Lower lobe of right lung (tissue), 2 donors: ENCODE results near the gene SP140L. TPM values are rescaled to one million over a fixed set of nuclear protein-coding genes. Genes with fewer than 3 reads are reported as not detected.

Source experiments
- ATAC-seq, 2 donors: fragments of 200-7000 bp; cut with Tn5 transposase; one replicate each; pipeline ENCODE4 v1.9.1; 2020 to 2022; ENCODE audit warnings: mild to moderate bottlenecking in 2 of 2, moderate library complexity in 2 of 2
- DNase-seq: peaks from one replicate; pipeline ENCODE4 v3.0.0-alpha.2; 2020
- H3K27ac ChIP-seq: fragments of 200-600 bp; one replicate; pipeline ENCODE4 v1.8.0; 2022
- H3K27me3 ChIP-seq: fragments of 200-600 bp; one replicate; pipeline ENCODE4 v1.8.0; 2022; ENCODE audit warnings: low read depth
- H3K36me3 ChIP-seq: fragments of 200-600 bp; one replicate; pipeline ENCODE4 v1.8.0; 2022; ENCODE audit warnings: mild to moderate bottlenecking
- H3K4me1 ChIP-seq: fragments of 200-600 bp; one replicate; pipeline ENCODE4 v1.8.0; 2022
- H3K4me3 ChIP-seq: fragments of 200-600 bp; one replicate; pipeline ENCODE4 v1.8.0; 2022; ENCODE audit warnings: mild to moderate bottlenecking
- H3K9me3 ChIP-seq: fragments of 200-600 bp; one replicate; pipeline ENCODE4 v1.8.0; 2022
- intact Hi-C: fragments of 100-400 bp; cut with DNase I; formaldehyde crosslinking; loops from one replicate; pipeline ENCODE4 v1.11.0; 2022
- total RNA-seq: library from RNA; stranded (reverse); fragmentation: NEBNext Ultra II Directional; extraction: Animal tissue kit (Norgen Biotek cat#: 25700); gene quantifications from one replicate; pipeline ENCODE4 v1.2.1, GENCODE V29; 2021
- TF ChIP-seq, protein P1 (sequence below): fragments of 200-600 bp; IDR thresholded peaks from one replicate; pipeline ENCODE4 v1.8.0; 2022; ENCODE audit warnings: antibody characterized with exemption, mild to moderate bottlenecking
- donor health status: DM: no; HTN: yes; CAD: no; lungs with severe emphysema.

SP140L gene
- total RNA-seq, 1 donor from 2014 or later: 34.0 TPM

DNA sequence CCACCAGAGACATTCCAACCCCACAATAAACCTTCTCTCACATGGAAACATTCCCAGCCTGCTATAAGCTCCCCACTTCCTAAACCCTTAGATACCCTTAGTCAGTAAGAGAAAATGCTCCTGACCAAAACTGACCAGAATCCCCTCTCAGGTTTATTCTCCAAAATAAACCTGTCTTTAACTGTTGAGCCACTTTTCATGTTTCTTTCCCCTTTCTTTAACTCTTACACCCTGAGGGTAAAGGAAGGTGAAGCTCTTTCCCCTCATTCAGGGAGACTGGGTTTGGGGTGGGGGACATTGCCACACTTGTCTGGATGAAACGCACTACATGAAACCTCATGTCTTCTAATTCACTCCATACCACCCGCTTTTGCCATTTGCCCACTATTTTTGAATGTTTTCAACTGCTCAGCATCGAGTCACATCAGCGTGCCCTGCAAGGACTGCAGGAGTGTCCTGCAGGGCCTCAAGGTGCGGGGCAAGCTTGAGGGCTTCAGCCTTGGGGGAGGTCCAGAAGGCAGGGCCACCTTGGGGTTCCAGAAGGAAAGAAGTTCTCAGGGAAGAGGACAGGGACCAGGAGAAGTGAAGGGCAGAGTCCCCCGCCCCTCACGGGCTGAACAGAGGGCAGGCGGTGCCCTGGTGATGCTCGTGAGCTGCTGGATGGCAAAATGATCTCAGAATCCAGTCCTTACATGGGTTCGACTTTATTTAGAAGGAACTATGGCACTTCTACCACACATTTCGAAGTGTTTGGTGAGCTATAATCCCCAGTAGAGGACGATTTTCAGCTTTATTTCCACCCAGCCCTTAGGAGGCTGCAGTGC is 4.2 kb upstream of the SP140L start:
- Histone ChIP-seq H3K27ac (no peak overlapping the region), H3K36me3 (no peaks in the 10 kb centered on the region), H3K27me3 (no peaks in the 10 kb centered on the region), H3K4me1 (peaks cover 26% of the 10 kb centered on the region), H3K9me3 (no peaks in the 10 kb centered on the region), H3K4me3 (no peak overlapping the region)
- intact Hi-C loops: no loop called here
- ATAC-seq: no peak
- no peak for DNase-seq
- TF ChIP-seq, protein P1, sequence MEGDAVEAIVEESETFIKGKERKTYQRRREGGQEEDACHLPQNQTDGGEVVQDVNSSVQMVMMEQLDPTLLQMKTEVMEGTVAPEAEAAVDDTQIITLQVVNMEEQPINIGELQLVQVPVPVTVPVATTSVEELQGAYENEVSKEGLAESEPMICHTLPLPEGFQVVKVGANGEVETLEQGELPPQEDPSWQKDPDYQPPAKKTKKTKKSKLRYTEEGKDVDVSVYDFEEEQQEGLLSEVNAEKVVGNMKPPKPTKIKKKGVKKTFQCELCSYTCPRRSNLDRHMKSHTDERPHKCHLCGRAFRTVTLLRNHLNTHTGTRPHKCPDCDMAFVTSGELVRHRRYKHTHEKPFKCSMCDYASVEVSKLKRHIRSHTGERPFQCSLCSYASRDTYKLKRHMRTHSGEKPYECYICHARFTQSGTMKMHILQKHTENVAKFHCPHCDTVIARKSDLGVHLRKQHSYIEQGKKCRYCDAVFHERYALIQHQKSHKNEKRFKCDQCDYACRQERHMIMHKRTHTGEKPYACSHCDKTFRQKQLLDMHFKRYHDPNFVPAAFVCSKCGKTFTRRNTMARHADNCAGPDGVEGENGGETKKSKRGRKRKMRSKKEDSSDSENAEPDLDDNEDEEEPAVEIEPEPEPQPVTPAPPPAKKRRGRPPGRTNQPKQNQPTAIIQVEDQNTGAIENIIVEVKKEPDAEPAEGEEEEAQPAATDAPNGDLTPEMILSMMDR: peak; percentile 18

DNA sequence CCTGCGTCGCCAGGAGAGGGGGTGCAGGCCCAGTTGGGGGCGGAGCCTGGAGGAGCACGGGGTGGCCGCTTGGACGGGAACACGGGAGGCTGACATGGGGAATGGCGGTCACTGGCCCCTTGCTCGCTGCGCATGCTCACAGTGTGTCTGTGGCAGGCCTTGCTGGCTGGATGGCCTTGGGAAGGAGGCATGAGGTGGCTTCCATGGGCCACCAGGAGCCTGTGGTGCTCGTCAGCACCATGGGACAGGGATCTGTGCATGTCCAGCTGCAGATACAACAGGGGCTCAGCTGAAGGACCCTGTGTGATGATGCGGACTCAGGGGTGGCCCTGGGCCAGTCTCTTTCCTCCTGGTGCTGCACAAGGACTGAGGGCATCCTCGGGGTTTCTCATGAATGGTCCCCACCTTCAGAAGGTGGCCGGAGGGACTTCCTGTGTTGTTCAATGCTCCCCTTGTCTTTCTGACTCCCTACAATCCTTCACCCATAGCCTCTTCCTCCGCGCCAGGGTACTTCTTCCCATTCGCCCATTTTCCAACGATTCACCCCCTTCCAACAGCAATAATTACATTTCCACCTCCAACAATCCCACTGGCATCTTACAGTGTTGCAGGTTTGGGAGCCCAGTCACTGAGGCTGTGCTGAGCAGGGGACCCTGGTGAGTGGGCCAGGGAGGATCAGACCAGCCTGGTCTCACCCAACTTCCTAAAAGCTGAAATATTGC is 3.4 kb upstream of the SP140L start:
- TF ChIP-seq, protein P1: no peak
- Histone ChIP-seq H3K27me3 (no peaks in the 10 kb centered on the region), H3K9me3 (no peaks in the 10 kb centered on the region), H3K27ac (no peak overlapping the region), H3K4me3 (no peak overlapping the region), H3K4me1 (peaks cover 26% of the 10 kb centered on the region), H3K36me3 (no peaks in the 10 kb centered on the region)
- no peak for DNase-seq
- intact Hi-C loops: no loop called here
- no peak for ATAC-seq

DNA sequence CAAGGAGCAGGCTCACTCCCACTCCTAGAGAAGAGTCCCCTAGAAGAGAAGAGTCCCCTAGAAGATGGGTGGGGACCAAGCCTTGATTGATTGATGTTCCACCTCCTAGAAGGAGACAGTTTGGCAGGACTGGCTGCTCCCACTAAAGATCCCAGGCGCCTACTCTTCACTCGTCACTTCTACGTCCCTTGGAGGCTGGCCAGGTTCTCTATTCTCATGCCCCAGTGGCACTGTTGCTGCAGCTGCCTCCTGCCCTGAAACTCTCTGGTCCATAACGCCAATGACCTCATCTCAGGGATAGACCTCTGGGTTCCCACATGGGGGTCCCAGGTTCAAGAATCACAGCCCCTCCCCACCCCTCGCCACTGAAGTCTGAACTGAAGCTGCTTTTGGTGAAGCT is 2.5 kb upstream of the SP140L start:
- ATAC-seq (no peak), DNase-seq (no peak)
- TF ChIP-seq, protein P1: no peak
- intact Hi-C loops: no loop called here
- H3K36me3 ChIP-seq: no peaks in the 10 kb centered on the region
- H3K9me3 ChIP-seq: no peaks in the 10 kb centered on the region
- no peaks in the 10 kb centered on the region for H3K27me3 ChIP-seq
- H3K27ac ChIP-seq: no peak overlapping the region
- peaks cover 26% of the 10 kb centered on the region for H3K4me1 ChIP-seq
- no peak overlapping the region for H3K4me3 ChIP-seq

DNA sequence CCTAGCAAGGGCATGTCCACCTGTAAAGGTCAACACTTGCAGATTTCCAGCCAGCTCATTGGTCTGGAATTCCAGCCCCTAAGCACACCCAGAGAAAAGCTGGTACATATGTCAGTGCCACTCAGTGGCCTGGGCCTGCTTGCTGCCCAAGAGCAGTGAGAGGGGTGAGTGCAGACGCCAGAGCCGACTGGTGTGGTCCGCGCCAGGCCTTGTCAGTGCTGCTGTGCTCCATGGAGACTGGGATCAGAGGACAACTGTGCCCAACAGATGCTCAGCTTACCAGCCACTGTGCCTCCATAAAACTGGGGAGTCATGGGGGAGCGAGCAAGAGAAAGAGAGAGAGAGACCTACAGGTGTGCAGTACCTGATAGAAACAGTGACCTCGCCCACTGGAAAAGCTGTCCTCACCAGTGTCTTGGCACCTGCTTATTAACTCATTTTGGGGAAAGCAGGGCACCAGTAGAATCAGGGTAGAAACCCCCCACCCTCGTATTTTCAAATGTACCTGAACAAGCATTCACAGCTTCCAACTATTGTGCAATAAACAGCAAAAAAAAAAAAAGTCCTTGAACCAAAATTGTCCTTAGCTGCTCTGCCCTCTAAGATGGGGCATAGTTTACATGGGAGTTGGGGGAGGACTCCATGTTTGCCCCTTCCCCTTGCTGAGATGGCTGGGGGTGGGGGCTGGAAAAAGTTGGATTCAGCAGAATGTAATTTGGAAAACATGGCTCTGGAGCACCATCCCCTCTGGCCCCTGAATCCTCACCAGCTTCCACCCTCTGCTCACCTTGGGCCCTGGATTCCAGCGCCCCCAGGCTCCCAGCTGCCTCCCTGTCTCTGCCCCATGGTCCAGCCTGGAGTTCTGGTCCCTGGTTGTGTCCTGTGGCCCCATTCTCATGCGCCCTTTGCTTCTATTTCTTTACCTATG is 1.4 kb upstream of the SP140L start:
- Histone ChIP-seq H3K4me3 (no peak overlapping the region), H3K4me1 (peaks cover 30% of the 10 kb centered on the region), H3K27me3 (no peaks in the 10 kb centered on the region), H3K27ac (no peak overlapping the region), H3K9me3 (no peaks in the 10 kb centered on the region), H3K36me3 (no peaks in the 10 kb centered on the region)
- DNase-seq: no peak
- no peak for ATAC-seq
- intact Hi-C loops: no loop called here
- TF ChIP-seq, protein P1: no peak
